Measurements from ENCODE around the gene PHF14. TPM values are rescaled to one million over a fixed set of nuclear protein-coding genes. Genes with fewer than 3 reads are reported as not detected.
"Not testable (repeated sequence)": the region's sequence is repeated elsewhere in the genome, so short reads cannot be mapped to it uniquely, and the experiment has no call there.

The PHF14 gene
- total RNA-seq = 41.8 TPM

- peak within 1 kb of the TSS; percentile 78 to 92 for H3K4me3 ChIP-seq
- no peaks in the 10 kb centered on the region for H3K36me3 ChIP-seq
- peaks cover 0 to 11% of the 10 kb centered on the region in 2 donors for H3K4me1 ChIP-seq
- DNase-seq (ENCODE audit: low spot score in 2 of 2) = peak; percentile 91 to 98
- intact Hi-C loops (cut with DNase I) = loop anchor here (1.0 kb wide), 1 partner anchor 33 kb away; a partner anchor contains a TSS
- H3K9me3 ChIP-seq = no peaks in the 10 kb centered on the region
- TF ChIP-seq CTCF (IDR thresholded peaks at IDR 0.05) = no peak
- H3K27me3 ChIP-seq = no peaks in the 10 kb centered on the region
- H3K27ac ChIP-seq = peak within 1 kb of the TSS; percentile 73 to 74
These were observed at the start of gene PHF14 for GRCh38 chr7:10973061-10973941. PHF14 (plus strand) TSS chr7:10973872; CDS start chr7:10974324, 452 bp downstream.

- no peak for DNase-seq (ENCODE audit: low spot score in 2 of 2)
- Histone ChIP-seq H3K9me3 (no peaks in the 10 kb centered on the region), H3K4me1 (no peaks in the 10 kb centered on the region), H3K36me3 (no peaks in the 10 kb centered on the region), H3K27me3 (no peaks in the 10 kb centered on the region), H3K27ac (no peak overlapping the region), H3K4me3 (no peak overlapping the region)
- intact Hi-C loops (cut with DNase I) = no loop called here
- TF ChIP-seq CTCF (IDR thresholded peaks at IDR 0.05) = no peak
These were observed 49.3 kb upstream of the PHF14 start for GRCh38 chr7:10924370-10924769.

- H3K4me3 ChIP-seq; intact Hi-C loops (cut with DNase I); H3K4me1 ChIP-seq; H3K9me3 ChIP-seq; H3K27ac ChIP-seq; H3K27me3 ChIP-seq; DNase-seq (ENCODE audit: low spot score in 2 of 2): not testable (repeated sequence)
- H3K36me3 ChIP-seq = peaks cover 14 to 20% of the 10 kb centered on the region in 2 donors
These were observed 45.5 kb upstream of the PHF14 start for GRCh38 chr7:10928203-10928602.

GRCh38 chr7:10930551-10930950 is 43.1 kb upstream of the PHF14 start:
- TF ChIP-seq CTCF (IDR thresholded peaks at IDR 0.05) = no peak
- no peak for DNase-seq (ENCODE audit: low spot score in 2 of 2)
- Histone ChIP-seq H3K9me3 (no peaks in the 10 kb centered on the region), H3K27me3 (no peaks in the 10 kb centered on the region), H3K27ac (peak overlapping the region in 1 of 2 donors; percentile 21), H3K36me3 (peaks cover 17 to 26% of the 10 kb centered on the region in 2 donors), H3K4me1 (peaks cover 0 to 10% of the 10 kb centered on the region in 2 donors), H3K4me3 (no peak overlapping the region)
- intact Hi-C loops (cut with DNase I) = no loop called here

GRCh38 chr7:10931161-10931560 is 42.5 kb upstream of the PHF14 start:
- no peak for DNase-seq (ENCODE audit: low spot score in 2 of 2)
- peak overlapping the region in 1 of 2 donors; percentile 21 for H3K27ac ChIP-seq
- TF ChIP-seq CTCF (IDR thresholded peaks at IDR 0.05) = no peak
- H3K27me3 ChIP-seq = no peaks in the 10 kb centered on the region
- H3K36me3 ChIP-seq = peaks cover 17 to 30% of the 10 kb centered on the region in 2 donors
- intact Hi-C loops (cut with DNase I) = no loop called here
- H3K4me1 ChIP-seq = peaks cover 0 to 14% of the 10 kb centered on the region in 2 donors
- H3K4me3 ChIP-seq = no peak overlapping the region
- no peaks in the 10 kb centered on the region for H3K9me3 ChIP-seq

GRCh38 chr7:10934292-10934691 is 39.4 kb upstream of the PHF14 start:
- intact Hi-C loops (cut with DNase I) = no loop called here
- no peak for TF ChIP-seq CTCF (IDR thresholded peaks at IDR 0.05)
- no peaks in the 10 kb centered on the region for H3K27me3 ChIP-seq
- peak overlapping the region in 1 of 2 donors; percentile 39 for H3K4me3 ChIP-seq
- DNase-seq (ENCODE audit: low spot score in 2 of 2) = no peak
- H3K4me1 ChIP-seq = peaks cover 0 to 24% of the 10 kb centered on the region in 2 donors
- H3K9me3 ChIP-seq = no peaks in the 10 kb centered on the region
- H3K27ac ChIP-seq = peak overlapping the region; percentile 84 to 85
- H3K36me3 ChIP-seq = peaks cover 23 to 44% of the 10 kb centered on the region in 2 donors
